Dendritic cell treated with granulocyte-macrophage colony-stimulating factor and Interleukin-4, amounts not matched to agents 40 ng/mL and 50 ng/mL, for 4 days (primary cell): Measurements from ENCODE around the gene CENPH.
"Not testable (repeated sequence)": the region's sequence is repeated elsewhere in the genome, so short reads cannot be mapped to it uniquely, and the experiment has no call there.

Experiments used
- H3K27ac Mint-ChIP-seq: one replicate; pipeline ENCODE4 v1.8.0; 2022; ENCODE audit warnings: mild to moderate bottlenecking, mixed read lengths
- H3K27me3 Mint-ChIP-seq: one replicate; pipeline ENCODE4 v1.8.0; 2022; ENCODE audit warnings: mild to moderate bottlenecking, mixed read lengths
- H3K36me3 Mint-ChIP-seq: one replicate; pipeline ENCODE4 v1.8.0; 2022; ENCODE audit warnings: low read depth, mixed read lengths
- H3K4me1 Mint-ChIP-seq: one replicate; pipeline ENCODE4 v1.8.0; 2022; ENCODE audit warnings: low read depth, mixed read lengths
- H3K4me3 Mint-ChIP-seq: one replicate; pipeline ENCODE4 v1.8.0; 2022; ENCODE audit warnings: mild to moderate bottlenecking, moderate library complexity, mixed read lengths
- H3K9me3 Mint-ChIP-seq: one replicate; pipeline ENCODE4 v1.8.0; 2022; ENCODE audit warnings: mixed read lengths
- intact Hi-C: fragments of 100-400 bp; cut with micrococcal nuclease; formaldehyde crosslinking; loops from one replicate; pipeline ENCODE4 v1.15.0; 2022

CENPH gene

DNA sequence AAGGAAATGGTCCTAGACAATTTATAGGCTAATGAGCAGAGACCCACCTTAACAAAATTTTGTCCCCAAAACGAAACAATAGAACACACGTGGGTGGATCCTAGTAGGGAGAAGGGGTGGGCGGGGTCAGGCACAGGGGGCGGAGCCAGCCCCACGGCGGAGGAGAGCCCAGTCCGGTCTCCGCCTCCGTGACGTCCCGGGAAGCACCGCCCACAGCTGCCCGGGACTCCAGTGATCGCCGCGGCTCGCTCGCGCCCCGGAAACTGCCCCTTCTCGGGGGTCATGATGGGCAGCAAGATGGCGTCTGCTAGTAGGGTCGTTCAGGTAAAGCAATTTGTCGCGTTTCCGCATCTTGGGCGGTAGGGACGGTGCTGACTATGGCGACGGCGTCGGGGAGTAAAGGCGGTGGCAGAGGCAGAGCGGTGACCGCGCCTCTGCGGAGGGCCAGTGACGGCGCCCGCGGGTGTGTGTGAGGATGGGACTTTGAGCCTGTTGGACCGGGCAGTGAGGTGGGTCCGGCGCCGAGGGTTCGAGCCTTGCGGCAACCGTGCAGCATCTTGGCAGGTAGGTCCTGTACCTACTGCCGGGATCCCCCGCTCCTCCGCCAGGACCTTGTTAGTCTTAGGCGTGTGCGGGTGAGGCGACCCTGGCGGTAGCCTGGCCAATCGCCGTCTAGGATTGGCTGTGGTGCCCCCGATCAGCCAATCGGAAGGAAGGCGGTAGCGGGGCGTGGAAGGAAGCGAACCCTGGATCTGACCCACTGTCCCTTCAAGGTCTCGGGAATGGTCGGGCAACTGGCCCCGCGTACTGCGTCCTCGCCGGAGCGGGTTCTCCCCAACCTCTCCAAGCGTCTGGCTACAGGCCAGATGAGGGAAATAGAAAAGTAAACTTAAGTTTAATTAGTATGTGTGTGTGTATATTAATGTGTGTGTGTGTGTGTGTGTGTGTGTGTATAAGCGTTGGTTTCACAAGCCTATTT lies 28.5 kb downstream of the CENPH start:
- Mint-ChIP-seq H3K36me3 (peaks cover 26% of the 10 kb centered on the region), H3K4me3 (peak overlapping the region; percentile 100)

DNA sequence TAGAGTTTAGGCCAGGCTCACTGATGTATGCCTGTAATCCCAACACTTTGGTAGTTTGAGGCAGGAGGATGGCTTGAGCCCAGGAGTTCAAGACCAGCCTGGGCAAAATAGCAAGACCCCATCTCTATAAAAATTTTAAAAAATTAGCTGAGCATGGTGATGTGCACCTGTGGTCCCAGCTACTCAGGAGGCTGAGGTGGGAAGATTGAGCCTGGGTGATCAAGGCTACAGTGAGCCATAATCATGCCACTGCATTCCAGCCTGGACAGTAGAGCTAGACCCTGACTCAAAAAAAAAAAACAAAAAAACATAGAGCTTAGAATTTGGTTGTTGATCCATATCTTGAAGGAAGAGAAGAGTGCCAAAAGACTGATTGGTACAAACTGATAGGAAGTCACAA lies 30.6 kb downstream of the CENPH start:
- Mint-ChIP-seq H3K4me1 (peaks cover 5% of the 10 kb centered on the region), H3K27ac (no peak overlapping the region), H3K9me3 (no peaks in the 10 kb centered on the region), H3K36me3 (peaks cover 33% of the 10 kb centered on the region), H3K27me3 (no peaks in the 10 kb centered on the region), H3K4me3 (no peak overlapping the region)
- intact Hi-C loops = loop anchor here (5.0 kb wide), 2 partner anchors 112 to 147 kb away; partner anchors contain the start of genes AK6, CCDC125, RAD17 and TAF9

More for the DNA sequence above, 28.5 kb downstream of the CENPH start:
- Mint-ChIP-seq H3K27me3 (no peaks in the 10 kb centered on the region), H3K9me3 (no peaks in the 10 kb centered on the region), H3K4me1 (peaks cover 5% of the 10 kb centered on the region), H3K27ac (peak overlapping the region; percentile 100)
- intact Hi-C loops = loop anchor here (1.0 to 5.0 kb wide), 5 partner anchors 16 to 149 kb away; partner anchors contain the start of genes AK6, CCDC125, CDK7 and RAD17

DNA sequence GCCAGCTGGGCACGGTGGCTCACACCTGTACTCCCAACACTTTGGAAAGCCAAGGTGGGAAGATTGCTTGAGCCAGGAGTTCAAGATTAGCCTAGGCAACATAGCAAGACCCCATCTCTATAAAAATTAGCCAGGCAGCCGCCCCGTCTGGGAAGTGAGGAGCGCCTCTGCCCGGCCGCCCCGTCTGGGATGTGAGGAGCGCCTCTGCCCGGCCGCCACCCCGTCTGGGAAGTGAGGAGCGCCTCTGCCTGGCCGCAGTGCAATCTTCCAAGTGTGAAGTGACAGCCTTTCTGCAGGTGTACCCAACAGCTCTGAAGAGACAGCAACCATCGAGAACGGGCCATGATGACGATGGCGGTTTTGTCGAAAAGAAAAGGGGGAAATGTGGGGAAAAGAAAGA lies 31.0 kb downstream of the CENPH start:
- not testable (repeated sequence) for H3K27me3 Mint-ChIP-seq

DNA sequence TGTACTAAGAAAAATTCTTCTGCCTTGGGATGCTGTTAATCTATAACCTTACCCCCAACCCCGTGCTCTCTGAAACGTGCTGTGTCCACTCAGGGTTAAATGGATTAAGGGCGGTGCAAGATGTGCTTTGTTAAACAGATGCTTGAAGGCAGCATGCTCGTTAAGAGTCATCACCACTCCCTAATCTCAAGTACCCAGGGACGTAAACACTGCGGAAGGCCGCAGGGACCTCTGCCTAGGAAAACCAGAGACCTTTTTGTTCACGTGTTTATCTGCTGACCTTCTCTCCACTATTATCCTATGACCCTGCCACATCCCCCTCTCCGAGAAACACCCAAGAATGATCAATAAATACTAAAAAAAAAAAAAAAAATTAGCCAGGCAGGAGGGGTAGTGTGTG lies 31.4 kb downstream of the CENPH start:
- H3K27ac Mint-ChIP-seq, H3K4me3 Mint-ChIP-seq, H3K9me3 Mint-ChIP-seq, H3K4me1 Mint-ChIP-seq, H3K27me3 Mint-ChIP-seq, intact Hi-C loops: not testable (repeated sequence)
- H3K36me3 Mint-ChIP-seq = peaks cover 42% of the 10 kb centered on the region

More for the DNA sequence above, 31.0 kb downstream of the CENPH start:
- H3K36me3 Mint-ChIP-seq = peaks cover 38% of the 10 kb centered on the region
- H3K4me1 Mint-ChIP-seq, H3K4me3 Mint-ChIP-seq, H3K27ac Mint-ChIP-seq, intact Hi-C loops, H3K9me3 Mint-ChIP-seq: not testable (repeated sequence)

DNA sequence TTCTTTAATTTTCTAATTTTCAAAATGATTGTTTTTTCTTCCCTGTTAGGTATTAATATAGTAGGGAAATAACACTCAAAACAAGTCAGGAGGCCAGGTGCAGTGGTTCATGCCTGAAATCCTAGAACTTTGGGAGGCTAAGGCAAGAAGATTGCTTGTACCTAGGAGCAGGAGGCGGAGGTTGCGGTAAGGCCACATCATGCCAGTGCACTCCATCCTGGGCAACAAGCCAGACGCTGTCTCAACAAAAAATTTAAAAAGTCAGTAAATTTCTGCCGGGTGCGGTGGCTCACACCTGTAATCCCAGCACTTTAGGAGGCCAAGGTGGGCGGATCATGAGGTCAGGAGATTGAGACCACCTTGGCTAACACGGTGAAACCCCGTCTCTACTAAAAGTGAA lies 35.1 kb downstream of the CENPH start:
- H3K27ac Mint-ChIP-seq = no peak overlapping the region

DNA sequence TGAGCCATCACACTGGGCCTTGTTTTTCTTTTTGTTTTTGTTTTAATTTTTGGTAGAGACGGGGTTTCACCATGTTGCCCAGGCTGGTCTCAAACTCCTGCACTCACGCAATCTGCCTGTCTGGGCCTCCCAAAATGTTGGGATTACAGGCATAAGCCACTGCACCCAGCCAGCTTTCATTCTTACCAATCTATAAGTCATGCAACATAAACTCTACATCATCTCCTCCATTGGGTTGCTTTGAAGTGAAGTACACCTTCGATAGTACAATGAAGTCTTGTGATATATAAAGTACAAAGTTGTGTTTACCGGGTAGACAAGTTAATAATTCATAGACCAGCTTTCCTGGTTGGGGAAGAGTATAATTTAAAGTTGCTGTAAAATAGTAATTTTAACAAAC lies 36.5 kb downstream of the CENPH start:
- Mint-ChIP-seq H3K9me3 (no peaks in the 10 kb centered on the region), H3K27me3 (no peaks in the 10 kb centered on the region), H3K36me3 (peaks cover 58% of the 10 kb centered on the region), H3K27ac (no peak overlapping the region), H3K4me1 (no peaks in the 10 kb centered on the region), H3K4me3 (no peak overlapping the region)
- intact Hi-C loops = no loop called here

More for the DNA sequence above, 35.1 kb downstream of the CENPH start:
- intact Hi-C loops = no loop called here
- Mint-ChIP-seq H3K27me3 (no peaks in the 10 kb centered on the region), H3K9me3 (no peaks in the 10 kb centered on the region), H3K36me3 (peaks cover 61% of the 10 kb centered on the region), H3K4me1 (peaks cover 5% of the 10 kb centered on the region), H3K4me3 (no peak overlapping the region)

DNA sequence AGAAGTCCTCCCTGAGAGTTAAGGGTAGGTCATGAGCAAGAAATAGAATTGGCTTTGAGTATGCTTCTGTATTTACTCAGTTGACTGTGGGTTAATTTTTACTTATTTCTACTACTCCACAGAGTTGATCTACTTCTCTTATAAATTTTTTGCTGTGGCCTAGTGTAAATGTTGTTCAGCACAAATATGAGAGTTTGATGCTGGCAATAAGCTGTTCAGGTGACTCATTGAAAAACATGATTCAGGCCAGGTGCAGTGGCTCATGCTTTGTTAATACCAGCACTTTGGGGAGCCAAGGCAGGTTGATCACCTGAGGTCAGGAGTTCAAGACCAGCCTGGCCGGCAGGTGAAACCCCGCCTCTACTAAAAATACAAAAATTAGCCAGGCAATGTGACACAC lies 40.8 kb downstream of the CENPH start:
- Mint-ChIP-seq H3K36me3 (peaks cover 53% of the 10 kb centered on the region), H3K27ac (no peak overlapping the region), H3K4me3 (no peak overlapping the region), H3K27me3 (no peaks in the 10 kb centered on the region), H3K4me1 (peaks cover 7% of the 10 kb centered on the region), H3K9me3 (no peaks in the 10 kb centered on the region)
- intact Hi-C loops = no loop called here

DNA sequence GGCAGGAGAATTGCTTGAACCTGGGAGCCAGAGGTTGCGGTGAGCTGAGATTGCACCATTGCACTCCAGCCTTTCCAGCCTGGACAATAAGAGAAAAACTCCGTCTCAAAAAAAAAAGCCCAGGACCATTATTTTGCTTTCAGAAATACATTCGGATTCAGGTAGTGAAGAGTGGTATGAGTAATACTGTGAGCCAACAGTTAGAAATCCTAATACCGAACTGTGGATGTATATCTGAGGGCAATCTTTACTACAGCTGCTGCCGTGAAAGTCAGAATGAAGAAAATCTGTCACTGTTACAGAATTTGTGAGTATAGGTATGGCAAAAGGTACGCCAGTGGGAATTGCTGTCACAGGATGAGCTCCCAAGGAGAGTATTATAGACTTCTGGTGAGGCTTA lies 41.9 kb downstream of the CENPH start:
- Mint-ChIP-seq H3K27ac (no peak overlapping the region), H3K27me3 (no peaks in the 10 kb centered on the region), H3K4me1 (peaks cover 16% of the 10 kb centered on the region), H3K9me3 (no peaks in the 10 kb centered on the region), H3K4me3 (no peak overlapping the region), H3K36me3 (peaks cover 43% of the 10 kb centered on the region)
- intact Hi-C loops = no loop called here

DNA sequence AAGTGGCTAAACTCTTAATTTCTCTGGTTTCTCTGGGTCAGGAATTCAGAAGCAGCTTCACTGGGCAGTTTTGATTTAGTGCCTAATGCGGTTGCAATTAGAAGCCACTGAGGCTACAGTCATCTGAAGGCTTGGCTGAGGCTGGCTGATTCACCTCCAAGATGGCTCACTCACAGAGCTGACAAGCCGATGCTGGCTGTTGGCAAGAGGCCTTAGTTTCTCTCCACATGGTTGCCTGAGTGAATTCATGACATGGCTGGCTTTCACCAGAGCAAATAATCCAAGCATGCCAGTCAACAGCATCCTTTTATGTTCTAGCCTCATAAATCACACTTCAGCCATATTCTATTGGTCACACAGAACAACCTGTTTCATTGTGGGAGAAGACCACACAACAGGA lies 42.5 kb downstream of the CENPH start:
- peaks cover 40% of the 10 kb centered on the region for H3K36me3 Mint-ChIP-seq
- no peaks in the 10 kb centered on the region for H3K9me3 Mint-ChIP-seq
- peaks cover 21% of the 10 kb centered on the region for H3K4me1 Mint-ChIP-seq
- no peak overlapping the region for H3K4me3 Mint-ChIP-seq
- H3K27ac Mint-ChIP-seq = no peak overlapping the region
- intact Hi-C loops = no loop called here
- H3K27me3 Mint-ChIP-seq = no peaks in the 10 kb centered on the region

DNA sequence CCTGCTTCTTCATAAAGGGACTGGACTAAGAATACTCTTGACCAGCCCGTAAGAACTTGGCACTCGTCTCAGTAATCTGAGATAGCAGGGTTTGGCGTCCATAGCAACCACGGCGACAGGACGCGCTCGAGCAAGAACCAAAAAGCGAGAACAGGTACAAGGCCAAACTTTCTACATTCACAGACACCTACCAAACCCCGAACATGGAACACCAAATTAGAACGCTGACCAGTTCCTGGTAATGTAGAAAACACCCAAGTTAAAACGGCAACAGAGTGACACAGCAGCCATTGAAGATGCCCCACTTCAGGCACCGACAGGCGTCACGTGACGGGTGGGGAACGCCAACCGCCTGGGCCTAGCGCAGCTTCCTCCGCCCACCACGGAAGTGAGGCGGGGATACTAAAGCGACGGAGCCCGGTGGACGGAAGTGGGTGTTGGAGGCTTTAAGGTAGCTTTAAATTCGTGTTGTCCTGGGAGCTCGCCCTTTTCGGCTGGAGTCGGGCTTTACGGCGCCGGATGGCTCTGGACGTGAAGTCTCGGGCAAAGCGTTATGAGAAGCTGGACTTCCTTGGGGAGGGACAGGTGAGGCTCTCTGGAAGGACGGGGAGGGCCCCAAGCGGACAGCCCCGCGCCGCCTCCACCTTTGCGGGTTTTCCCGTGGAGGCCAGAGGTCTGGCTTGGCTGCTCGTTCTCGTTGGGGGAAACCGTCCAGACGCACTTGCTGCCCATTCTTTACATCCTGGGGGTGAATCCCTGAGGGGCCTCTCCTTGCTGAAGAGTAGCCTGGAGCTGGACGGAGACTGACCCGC lies 45.3 kb downstream of the CENPH start, which contains the start of gene CDK7:
Gene CDK7, plus strand, starts transcription at position 430 of the 812 bp plus-strand sequence. Its CDS starts 90 bp downstream, at position 520.
- Mint-ChIP-seq H3K27ac (peak within 1 kb of the TSS; percentile 88), H3K4me3 (peak within 1 kb of the TSS; percentile 91), H3K27me3 (no peaks in the 10 kb centered on the region), H3K4me1 (peaks cover 32% of the 10 kb centered on the region), H3K9me3 (no peaks in the 10 kb centered on the region), H3K36me3 (peaks cover 44% of the 10 kb centered on the region)
- intact Hi-C loops = loop anchor here (1.0 to 2.0 kb wide), 3 partner anchors 17 to 68 kb away; partner anchors contain the start of genes CCNB1 and CENPH

DNA sequence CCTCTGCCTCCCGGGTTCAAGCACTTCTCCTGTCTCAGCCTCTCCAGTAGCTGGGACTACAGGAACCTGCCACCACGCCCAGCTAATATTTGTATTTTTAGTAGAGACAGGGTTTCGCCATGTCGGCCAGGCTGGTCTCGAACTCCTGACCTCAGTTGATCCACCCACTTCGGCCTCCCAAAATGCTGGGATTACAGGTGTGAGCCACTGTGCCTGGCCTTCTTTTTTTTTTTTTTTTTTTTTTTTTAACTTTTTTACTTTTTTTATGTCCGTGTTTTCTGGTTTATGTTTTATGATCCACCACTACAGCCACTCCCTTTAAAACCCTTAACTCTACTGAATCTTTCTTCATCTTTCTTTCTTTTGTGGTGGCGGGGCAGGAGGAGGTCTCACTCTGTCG lies 47.4 kb downstream of the CENPH start:
- H3K4me1 Mint-ChIP-seq = peaks cover 39% of the 10 kb centered on the region
- intact Hi-C loops, H3K27ac Mint-ChIP-seq: not testable (repeated sequence)

DNA sequence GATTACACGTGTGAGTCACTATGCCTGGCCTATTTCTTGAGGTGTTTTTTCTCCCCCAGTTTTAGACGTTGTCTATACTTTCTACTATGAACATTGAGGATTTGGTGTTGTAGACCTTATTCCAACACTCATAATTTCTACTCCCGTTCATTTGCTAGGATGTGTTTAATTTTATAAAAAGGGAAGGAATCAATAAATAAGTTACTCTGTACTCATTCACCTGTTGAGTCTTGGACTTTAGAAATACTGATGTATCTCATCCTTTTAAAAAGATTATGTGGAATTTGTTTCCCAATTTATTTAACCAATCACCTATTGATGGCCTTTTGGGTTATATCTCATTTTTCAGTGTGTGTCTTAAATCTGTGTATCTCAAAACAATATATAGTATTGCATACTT lies 48.5 kb downstream of the CENPH start:
- intact Hi-C loops = no loop called here
- Mint-ChIP-seq H3K27me3 (no peaks in the 10 kb centered on the region), H3K36me3 (peaks cover 63% of the 10 kb centered on the region), H3K9me3 (no peaks in the 10 kb centered on the region), H3K27ac (no peak overlapping the region), H3K4me3 (no peak overlapping the region), H3K4me1 (peaks cover 40% of the 10 kb centered on the region)

More for the DNA sequence above, 47.4 kb downstream of the CENPH start:
- H3K36me3 Mint-ChIP-seq = peaks cover 56% of the 10 kb centered on the region
- H3K9me3 Mint-ChIP-seq, H3K27me3 Mint-ChIP-seq: not testable (repeated sequence)
- H3K4me3 Mint-ChIP-seq = peak overlapping the region; percentile 28

DNA sequence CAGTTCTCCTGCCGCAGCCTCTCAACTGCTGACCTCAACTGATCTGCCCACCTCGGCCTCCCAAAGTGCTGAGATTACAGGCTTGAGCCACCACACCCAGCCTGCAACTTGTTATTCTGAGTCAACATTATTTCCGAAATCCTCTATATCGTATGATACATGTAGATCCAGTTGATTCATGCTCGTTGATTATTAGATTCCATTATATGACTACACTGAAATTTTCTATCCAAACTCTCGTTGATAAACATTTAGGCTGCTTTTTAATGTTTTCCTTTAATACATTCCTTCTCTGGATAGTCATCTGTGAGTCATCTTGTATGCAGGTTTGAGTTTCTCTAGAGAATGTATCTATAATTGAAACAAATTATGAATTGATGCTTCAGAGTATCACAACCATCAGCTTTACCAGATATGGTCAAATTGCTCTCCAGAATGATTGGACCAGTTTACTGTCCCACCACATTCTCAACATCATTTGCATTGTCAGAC lies 49.4 kb downstream of the CENPH start:
- Mint-ChIP-seq H3K36me3 (peaks cover 69% of the 10 kb centered on the region), H3K9me3 (no peaks in the 10 kb centered on the region), H3K4me1 (peaks cover 44% of the 10 kb centered on the region), H3K4me3 (no peak overlapping the region), H3K27me3 (no peaks in the 10 kb centered on the region), H3K27ac (no peak overlapping the region)
- intact Hi-C loops = no loop called here
